Measurements from ENCODE around the gene UQCRH.

DNA sequence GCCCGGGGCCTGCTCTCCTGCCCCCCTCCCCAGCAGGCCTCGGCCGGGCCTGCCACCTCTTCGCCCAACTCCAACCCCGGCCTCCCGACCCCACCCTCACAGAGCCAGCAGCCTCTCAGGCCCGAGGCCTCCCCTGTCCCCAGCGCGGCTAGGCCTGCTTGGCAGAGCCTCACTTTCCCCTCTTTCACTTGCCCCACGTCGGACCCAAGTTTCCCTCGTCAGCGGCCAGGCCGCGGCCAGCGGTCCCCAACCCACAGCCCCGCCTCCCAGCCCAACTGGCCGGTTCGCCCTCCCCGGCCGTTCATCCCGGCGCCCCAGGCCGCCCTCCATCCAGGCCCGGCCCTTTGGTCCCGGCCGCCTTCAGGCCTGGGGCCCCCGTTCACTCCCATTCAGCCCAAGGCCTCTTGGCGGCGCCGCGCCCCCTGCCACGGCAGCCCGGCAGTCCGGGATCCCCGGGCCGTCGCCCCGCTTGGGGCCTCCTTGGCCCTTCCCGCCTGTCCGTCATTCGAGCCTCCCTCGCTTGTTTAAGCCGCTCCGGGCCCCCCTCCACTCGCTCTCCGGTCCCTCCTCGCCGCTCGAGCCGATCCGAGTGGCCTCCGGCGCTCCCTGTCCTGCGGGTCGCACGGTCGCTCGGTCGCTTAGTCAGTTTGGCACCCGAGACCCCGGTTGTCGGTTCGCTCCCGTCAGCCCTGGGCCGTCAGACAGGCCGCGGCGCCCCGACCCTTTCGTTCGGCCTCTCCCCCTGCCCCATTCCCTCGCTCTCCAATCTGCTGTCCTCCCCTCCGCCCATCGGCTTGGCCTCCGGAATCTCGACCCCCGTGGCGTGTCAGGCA lies 1.5 kb upstream of the UQCRH start:
- TF ChIP-seq, protein P1, sequence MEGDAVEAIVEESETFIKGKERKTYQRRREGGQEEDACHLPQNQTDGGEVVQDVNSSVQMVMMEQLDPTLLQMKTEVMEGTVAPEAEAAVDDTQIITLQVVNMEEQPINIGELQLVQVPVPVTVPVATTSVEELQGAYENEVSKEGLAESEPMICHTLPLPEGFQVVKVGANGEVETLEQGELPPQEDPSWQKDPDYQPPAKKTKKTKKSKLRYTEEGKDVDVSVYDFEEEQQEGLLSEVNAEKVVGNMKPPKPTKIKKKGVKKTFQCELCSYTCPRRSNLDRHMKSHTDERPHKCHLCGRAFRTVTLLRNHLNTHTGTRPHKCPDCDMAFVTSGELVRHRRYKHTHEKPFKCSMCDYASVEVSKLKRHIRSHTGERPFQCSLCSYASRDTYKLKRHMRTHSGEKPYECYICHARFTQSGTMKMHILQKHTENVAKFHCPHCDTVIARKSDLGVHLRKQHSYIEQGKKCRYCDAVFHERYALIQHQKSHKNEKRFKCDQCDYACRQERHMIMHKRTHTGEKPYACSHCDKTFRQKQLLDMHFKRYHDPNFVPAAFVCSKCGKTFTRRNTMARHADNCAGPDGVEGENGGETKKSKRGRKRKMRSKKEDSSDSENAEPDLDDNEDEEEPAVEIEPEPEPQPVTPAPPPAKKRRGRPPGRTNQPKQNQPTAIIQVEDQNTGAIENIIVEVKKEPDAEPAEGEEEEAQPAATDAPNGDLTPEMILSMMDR (IDR thresholded peaks at IDR 0.05; ENCODE audit: low read depth, low read length) = peak; percentile 12
- no peak for TF ChIP-seq POLR2A (IDR thresholded peaks at IDR 0.05; ENCODE audit: extremely low read depth, insufficient read length)
- TF ChIP-seq MYC (IDR thresholded peaks at IDR 0.05; ENCODE audit: low read depth, low read length) = no peak
- TF ChIP-seq, protein P2, sequence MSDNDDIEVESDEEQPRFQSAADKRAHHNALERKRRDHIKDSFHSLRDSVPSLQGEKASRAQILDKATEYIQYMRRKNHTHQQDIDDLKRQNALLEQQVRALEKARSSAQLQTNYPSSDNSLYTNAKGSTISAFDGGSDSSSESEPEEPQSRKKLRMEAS (IDR thresholded peaks at IDR 0.05; ENCODE audit: low read depth, low read length) = no peak
